Measurements from ENCODE around the gene TUBA1C.
"Not testable (repeated sequence)": the region's sequence is repeated elsewhere in the genome, so short reads cannot be mapped to it uniquely, and the experiment has no call there.

TUBA1C gene

GRCh38 chr12:49283541-49284429 is 18.9 kb downstream of the TUBA1C start:
- FAIRE-seq: no peak

- no peak for FAIRE-seq
Measured at GRCh38 chr12:49284672-49285071, 19.8 kb downstream of the TUBA1C start.

DNA sequence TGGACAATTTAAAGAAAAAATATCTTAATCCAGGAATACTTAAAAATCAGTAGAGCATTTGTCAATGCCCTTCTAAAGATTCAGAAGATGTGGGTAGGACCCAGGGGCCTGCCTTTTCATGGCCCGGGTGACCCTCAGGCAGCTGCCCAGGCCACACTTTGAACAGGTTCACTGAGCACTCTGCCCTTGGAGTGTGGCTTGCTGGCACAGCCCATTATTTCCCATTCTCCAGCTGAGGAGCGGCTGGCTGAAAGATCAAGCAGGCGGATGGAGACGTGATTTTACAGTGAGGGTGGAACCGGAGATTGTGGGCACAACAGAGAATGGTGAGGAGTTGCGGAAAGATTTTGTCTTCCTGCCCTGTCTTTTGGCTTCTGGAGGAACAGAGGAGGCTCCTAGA is 23.0 kb downstream of the TUBA1C start:
- no peak for FAIRE-seq

- FAIRE-seq: peak; percentile 55
Measured at GRCh38 chr12:49288412-49288853, 23.6 kb downstream of the TUBA1C start.

- no peak for FAIRE-seq
Measured at GRCh38 chr12:49288922-49289555, 24.2 kb downstream of the TUBA1C start.

DNA sequence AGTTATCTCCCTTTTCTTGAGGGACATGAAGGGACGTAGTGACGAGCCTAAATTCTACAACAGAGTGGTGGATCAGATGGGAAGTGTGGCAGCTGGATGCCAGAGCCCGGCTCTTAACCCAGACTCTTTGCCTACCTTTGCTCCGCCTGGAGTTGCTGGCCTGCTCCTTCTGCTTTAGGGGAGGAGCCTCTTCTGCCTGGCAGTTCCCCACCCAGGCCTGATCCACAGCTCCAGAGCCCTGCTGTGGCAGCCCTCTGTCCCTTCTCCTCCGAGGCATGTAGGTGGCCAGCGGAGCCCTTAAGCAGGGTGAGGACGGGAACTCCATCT is 27.8 kb downstream of the TUBA1C start:
- no peak for FAIRE-seq

- FAIRE-seq: no peak
Measured at GRCh38 chr12:49293056-49293956, 28.4 kb downstream of the TUBA1C start.

DNA sequence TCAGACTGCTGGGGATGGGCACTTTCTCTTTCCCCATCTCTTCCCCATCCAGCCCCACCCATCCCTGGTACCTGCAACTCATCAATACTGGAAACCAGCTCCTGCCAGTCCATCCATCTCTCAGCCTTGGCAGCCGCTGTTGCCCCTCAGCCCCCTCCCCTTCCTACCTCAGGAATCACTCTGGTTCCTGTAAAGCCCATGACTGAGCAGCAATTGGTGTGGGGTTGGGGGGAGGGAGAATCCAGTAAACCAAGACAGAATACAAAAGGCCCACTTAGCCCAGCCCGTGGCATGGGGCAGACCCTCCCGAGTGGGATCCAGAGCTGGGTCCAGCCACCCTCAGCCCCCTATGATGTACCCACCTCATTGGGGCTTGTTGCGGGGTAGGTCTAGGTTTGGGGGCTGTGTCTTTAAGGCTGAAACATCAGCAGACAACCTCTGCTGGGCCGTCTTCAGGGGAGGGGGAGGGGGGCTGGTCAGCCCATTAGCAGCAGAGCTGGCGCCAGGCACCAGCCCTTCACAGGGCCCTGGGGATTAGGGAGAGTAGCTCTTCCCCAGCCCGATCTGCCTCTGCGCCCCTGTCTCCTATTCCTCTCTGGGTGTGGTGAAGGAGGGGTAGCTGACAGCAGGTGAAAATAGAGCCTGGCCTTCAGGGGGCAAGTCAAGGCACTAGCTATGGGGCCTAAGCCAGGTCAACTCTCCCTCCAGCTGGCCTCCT is 29.4 kb downstream of the TUBA1C start:
- FAIRE-seq: no peak

DNA sequence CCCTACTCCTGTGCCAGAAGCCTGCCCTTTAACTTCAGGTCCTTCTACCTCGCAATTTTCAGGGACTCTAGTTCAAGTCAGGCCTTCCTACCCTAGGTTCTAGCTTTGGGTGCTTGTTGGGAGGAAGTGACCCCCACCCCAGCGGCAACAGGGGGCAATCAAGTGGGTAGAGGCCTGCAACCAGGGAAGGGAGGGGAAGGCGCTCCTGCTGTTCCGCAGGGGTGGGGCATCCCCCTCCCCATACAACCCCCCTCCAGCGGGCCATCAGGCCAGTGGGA is 29.9 kb downstream of the TUBA1C start:
- no peak for FAIRE-seq

DNA sequence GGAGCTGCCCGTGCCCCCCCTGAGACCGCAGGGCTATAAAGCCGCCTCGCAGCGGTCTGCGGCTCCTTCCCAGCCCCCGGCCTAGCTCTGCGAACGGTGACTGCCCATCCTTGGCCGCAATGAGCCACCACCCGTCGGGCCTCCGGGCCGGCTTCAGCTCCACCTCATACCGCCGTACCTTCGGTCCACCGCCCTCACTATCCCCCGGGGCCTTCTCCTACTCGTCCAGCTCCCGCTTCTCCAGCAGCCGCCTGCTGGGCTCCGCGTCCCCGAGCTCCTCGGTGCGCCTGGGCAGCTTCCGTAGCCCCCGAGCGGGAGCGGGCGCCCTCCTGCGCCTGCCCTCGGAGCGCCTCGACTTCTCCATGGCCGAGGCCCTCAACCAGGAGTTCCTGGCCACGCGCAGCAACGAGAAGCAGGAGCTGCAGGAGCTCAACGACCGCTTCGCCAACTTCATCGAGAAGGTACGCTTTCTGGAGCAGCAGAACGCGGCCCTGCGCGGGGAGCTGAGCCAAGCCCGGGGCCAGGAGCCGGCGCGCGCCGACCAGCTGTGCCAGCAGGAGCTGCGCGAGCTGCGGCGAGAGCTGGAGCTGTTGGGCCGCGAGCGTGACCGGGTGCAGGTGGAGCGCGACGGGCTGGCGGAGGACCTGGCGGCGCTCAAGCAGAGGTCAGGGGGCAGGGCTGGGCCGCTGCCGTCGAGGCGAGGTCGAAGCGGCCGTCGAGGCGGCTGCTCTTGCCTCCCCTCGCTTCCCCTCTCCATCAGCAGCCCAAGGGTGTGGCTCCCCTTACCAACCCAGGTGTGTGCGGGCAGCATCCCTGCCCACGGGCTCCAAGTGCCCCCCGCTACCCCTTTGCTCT is 30.4 kb downstream of the TUBA1C start, which contains the start of gene PRPH:
PRPH (plus strand) TSS at position 66 of the 855 bp plus-strand sequence; CDS start at position 120, 54 bp downstream.
- FAIRE-seq: no peak

DNA sequence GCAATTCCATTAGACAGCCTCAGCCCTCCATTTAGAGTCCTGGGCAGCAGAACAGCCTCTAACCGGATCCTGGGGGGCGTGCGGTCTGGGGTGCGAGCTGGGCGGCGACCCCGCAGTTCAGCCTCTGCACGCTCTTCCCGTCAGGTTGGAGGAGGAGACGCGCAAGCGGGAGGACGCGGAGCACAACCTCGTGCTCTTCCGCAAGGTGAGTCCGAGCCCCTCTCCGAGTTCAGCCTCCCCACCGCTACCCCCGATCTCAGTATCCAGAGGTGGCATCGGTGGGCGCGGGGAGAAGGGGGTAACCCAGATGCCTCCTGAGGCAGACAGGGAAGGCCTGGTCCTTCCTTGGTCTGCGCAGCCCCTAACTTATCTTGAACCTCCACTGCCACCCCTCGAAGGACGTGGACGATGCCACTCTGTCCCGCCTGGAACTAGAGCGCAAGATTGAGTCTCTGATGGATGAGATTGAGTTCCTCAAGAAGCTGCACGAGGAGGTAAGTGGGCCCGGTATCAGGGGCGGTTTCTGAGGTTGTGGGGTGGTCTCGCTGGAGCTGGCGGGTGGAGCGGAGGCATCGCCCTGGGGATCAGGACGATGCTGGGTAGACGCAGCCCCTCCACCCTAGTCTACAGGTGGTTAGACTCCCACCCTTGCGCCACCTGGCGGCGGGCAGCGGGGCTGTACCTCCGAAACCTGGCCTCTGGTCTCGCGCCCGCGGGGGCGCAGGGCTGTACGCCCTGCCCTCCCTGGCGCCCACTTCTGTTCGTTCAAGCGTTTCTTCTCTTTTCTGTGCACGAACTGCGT is 31.4 kb downstream of the TUBA1C start:
- FAIRE-seq: no peak

DNA sequence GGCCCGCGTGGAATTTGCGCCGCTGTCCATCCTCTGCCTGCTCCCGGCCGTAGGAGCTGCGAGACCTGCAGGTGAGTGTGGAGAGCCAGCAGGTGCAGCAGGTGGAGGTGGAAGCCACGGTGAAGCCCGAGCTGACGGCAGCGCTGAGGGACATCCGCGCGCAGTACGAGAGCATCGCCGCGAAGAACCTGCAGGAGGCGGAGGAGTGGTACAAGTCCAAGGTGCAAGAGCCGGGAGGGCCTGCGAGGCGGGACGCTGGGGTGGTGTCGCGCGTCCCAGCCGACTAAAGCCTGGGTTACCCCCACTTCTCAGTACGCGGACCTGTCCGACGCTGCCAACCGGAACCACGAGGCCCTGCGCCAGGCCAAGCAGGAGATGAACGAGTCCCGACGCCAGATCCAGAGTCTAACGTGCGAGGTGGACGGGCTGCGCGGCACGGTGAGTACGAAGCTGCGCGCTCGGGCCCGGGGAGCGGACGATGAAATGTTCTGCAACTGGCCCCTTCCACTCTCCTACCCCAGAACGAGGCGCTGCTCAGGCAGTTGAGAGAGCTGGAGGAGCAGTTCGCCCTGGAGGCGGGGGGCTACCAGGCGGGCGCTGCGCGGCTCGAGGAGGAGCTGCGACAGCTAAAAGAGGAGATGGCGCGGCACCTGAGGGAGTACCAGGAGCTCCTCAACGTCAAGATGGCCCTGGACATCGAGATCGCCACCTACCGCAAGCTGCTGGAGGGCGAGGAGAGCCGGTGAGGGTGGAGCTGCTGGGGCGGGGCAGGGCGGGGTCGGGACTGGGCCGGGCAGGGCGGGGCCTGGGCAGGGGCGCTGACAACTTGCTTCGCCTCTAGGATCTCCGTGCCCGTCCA is 32.2 kb downstream of the TUBA1C start:
- no peak for FAIRE-seq

GRCh38 chr12:49297695-49298060 is 32.8 kb downstream of the TUBA1C start:
- FAIRE-seq: no peak

- no peak for FAIRE-seq
Measured at GRCh38 chr12:49298160-49298559, 33.3 kb downstream of the TUBA1C start.

GRCh38 chr12:49301760-49302159 is 36.9 kb downstream of the TUBA1C start:
- no peak for FAIRE-seq

DNA sequence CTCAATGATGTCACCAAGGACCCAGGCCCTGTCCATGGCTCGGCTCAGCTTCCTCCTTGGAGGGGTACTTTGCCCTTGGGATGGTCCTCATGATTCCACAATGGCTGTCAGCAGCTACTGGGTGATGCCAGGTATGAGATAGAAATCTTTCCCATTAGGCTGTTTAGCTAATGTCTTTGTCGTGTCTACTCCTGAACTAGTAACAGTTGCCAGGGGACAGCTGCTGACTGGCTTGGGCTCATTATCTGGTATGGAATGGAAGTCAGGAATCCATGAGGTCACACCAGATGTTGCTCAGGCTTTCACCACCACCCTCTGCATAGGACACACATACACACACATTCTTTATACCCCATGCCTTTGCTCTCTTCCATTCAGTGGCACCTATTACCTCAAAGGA is 39.3 kb downstream of the TUBA1C start:
- no peak for FAIRE-seq

GRCh38 chr12:49305762-49306510 is 41.1 kb downstream of the TUBA1C start:
- no peak for FAIRE-seq

- FAIRE-seq: no peak
Measured at GRCh38 chr12:49309386-49309785, 44.5 kb downstream of the TUBA1C start.

DNA sequence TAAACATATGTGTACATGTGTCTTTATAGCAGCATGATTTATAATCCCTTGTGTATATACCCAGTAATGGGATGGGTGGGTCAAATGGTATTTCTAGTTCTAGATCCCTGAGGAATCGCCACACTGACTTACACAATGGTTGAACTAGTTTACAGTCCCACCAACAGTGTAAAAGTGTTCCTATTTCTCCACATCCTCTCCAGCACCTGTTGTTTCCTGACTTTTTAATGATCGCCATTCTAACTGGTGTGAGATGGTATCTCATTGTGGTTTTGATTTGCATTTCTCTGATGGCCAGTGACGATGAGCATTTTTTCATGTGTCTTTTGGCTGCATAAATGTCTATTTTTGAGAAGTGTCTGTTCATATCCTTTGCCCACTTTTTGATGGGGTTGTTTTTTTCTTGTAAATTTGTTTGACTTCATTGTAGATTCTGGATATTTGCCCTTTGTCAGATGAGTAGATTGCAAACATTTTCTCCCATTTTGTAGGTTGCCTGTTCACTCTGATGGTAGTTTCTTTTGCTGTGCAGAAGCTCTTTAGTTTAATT is 45.6 kb downstream of the TUBA1C start:
- not testable (repeated sequence) for FAIRE-seq
